ENCODE measurements around the gene ASCL1. TPM values are rescaled to one million over a fixed set of nuclear protein-coding genes. Genes with fewer than 3 reads are reported as not detected.

The ASCL1 gene
- total and polyA plus RNA-seq, 4 donors, result 0.06 TPM; not detected in 3

DNA sequence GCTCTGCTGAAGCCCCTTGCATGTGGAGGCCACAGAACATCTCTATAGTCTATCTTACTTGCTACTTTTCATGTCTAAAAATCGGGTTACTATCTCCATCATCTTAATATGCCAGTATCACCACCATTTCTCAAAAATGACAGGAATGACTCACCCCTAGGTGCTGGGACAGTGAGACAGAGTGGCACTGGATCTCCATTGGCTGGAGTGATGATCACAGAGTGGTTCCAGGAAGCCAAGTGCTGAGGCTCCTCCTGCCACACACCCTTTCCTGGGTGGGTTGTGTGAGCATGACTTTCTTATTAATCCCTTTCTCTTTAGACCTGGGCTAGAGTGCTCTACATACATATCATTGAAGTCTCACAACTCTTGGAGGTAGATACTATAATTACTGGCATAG, 3.3 kb upstream of the ASCL1 start:
- Histone ChIP-seq H3K4me1 (ENCODE audit: control insufficient read depth in 4 of 4, insufficient read depth in 4 of 4, low read length in 3 of 4) (peaks cover 19 to 52% (median 39%) of the 10 kb centered on the region in 4 donors), H3K36me3 (ENCODE audit: control insufficient read depth in 4 of 4, insufficient read depth in 3 of 4, low read depth in 1 of 4, low read length in 3 of 4) (no peaks in the 10 kb centered on the region), H3K9ac (ENCODE audit: low read depth in 1 of 2, low read length in 2 of 2) (no peak overlapping the region), H3K9me3 (ENCODE audit: control insufficient read depth in 4 of 4, low read length in 3 of 4) (no peaks in the 10 kb centered on the region), H3K27ac (ENCODE audit: low read depth in 1 of 2, low read length in 2 of 2) (no peak overlapping the region), H3K4me3 (ENCODE audit: low read depth in 1 of 3, low read length in 3 of 3) (no peak overlapping the region), H3K27me3 (ENCODE audit: control insufficient read depth in 4 of 4, insufficient read depth in 4 of 4, low read length in 3 of 4) (peaks cover 0 to 15% (median 2%) of the 10 kb centered on the region in 4 donors)
- TF ChIP-seq, protein P1, sequence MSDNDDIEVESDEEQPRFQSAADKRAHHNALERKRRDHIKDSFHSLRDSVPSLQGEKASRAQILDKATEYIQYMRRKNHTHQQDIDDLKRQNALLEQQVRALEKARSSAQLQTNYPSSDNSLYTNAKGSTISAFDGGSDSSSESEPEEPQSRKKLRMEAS (IDR thresholded peaks at IDR 0.05), result no peak
- no peak for TF ChIP-seq NR2F2 (IDR thresholded peaks at IDR 0.05)
- TF ChIP-seq EGR1 (IDR thresholded peaks at IDR 0.05; ENCODE audit: low read depth in 2 of 2), result no peak
- TF ChIP-seq RAD21 (IDR thresholded peaks at IDR 0.05), result no peak
- no peak for TF ChIP-seq HNF4G (IDR thresholded peaks at IDR 0.05)
- TF ChIP-seq, protein P2, sequence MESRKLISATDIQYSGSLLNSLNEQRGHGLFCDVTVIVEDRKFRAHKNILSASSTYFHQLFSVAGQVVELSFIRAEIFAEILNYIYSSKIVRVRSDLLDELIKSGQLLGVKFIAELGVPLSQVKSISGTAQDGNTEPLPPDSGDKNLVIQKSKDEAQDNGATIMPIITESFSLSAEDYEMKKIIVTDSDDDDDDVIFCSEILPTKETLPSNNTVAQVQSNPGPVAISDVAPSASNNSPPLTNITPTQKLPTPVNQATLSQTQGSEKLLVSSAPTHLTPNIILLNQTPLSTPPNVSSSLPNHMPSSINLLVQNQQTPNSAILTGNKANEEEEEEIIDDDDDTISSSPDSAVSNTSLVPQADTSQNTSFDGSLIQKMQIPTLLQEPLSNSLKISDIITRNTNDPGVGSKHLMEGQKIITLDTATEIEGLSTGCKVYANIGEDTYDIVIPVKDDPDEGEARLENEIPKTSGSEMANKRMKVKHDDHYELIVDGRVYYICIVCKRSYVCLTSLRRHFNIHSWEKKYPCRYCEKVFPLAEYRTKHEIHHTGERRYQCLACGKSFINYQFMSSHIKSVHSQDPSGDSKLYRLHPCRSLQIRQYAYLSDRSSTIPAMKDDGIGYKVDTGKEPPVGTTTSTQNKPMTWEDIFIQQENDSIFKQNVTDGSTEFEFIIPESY (IDR thresholded peaks at IDR 0.05), result no peak
- no peak for TF ChIP-seq RXRA (IDR thresholded peaks at IDR 0.05)
- TF ChIP-seq, protein P3, sequence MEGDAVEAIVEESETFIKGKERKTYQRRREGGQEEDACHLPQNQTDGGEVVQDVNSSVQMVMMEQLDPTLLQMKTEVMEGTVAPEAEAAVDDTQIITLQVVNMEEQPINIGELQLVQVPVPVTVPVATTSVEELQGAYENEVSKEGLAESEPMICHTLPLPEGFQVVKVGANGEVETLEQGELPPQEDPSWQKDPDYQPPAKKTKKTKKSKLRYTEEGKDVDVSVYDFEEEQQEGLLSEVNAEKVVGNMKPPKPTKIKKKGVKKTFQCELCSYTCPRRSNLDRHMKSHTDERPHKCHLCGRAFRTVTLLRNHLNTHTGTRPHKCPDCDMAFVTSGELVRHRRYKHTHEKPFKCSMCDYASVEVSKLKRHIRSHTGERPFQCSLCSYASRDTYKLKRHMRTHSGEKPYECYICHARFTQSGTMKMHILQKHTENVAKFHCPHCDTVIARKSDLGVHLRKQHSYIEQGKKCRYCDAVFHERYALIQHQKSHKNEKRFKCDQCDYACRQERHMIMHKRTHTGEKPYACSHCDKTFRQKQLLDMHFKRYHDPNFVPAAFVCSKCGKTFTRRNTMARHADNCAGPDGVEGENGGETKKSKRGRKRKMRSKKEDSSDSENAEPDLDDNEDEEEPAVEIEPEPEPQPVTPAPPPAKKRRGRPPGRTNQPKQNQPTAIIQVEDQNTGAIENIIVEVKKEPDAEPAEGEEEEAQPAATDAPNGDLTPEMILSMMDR (IDR thresholded peaks at IDR 0.05; ENCODE audit: low read depth, low read length, missing input control), result no peak
- no peak for TF ChIP-seq SP1 (IDR thresholded peaks at IDR 0.05)
- no peak for TF ChIP-seq GABPA (IDR thresholded peaks at IDR 0.05 in 1 of 2, conservative IDR thresholded peaks at IDR 0.05 in 1 of 2)
- TF ChIP-seq, protein P4, sequence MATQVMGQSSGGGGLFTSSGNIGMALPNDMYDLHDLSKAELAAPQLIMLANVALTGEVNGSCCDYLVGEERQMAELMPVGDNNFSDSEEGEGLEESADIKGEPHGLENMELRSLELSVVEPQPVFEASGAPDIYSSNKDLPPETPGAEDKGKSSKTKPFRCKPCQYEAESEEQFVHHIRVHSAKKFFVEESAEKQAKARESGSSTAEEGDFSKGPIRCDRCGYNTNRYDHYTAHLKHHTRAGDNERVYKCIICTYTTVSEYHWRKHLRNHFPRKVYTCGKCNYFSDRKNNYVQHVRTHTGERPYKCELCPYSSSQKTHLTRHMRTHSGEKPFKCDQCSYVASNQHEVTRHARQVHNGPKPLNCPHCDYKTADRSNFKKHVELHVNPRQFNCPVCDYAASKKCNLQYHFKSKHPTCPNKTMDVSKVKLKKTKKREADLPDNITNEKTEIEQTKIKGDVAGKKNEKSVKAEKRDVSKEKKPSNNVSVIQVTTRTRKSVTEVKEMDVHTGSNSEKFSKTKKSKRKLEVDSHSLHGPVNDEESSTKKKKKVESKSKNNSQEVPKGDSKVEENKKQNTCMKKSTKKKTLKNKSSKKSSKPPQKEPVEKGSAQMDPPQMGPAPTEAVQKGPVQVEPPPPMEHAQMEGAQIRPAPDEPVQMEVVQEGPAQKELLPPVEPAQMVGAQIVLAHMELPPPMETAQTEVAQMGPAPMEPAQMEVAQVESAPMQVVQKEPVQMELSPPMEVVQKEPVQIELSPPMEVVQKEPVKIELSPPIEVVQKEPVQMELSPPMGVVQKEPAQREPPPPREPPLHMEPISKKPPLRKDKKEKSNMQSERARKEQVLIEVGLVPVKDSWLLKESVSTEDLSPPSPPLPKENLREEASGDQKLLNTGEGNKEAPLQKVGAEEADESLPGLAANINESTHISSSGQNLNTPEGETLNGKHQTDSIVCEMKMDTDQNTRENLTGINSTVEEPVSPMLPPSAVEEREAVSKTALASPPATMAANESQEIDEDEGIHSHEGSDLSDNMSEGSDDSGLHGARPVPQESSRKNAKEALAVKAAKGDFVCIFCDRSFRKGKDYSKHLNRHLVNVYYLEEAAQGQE (IDR thresholded peaks at IDR 0.05), result no peak
- TF ChIP-seq TAF1 (conservative IDR thresholded peaks at IDR 0.05), result no peak
- TF ChIP-seq FOXA1 (IDR thresholded peaks at IDR 0.05), result no peak
- TF ChIP-seq FOXA2 (IDR thresholded peaks at IDR 0.05), result no peak
- TF ChIP-seq JUND (IDR thresholded peaks at IDR 0.05), result no peak
- no peak for TF ChIP-seq HNF4A (conservative IDR thresholded peaks at IDR 0.05)
- TF ChIP-seq, protein P5, sequence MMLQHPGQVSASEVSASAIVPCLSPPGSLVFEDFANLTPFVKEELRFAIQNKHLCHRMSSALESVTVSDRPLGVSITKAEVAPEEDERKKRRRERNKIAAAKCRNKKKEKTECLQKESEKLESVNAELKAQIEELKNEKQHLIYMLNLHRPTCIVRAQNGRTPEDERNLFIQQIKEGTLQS (IDR thresholded peaks at IDR 0.05), result no peak
- DNase-seq (ENCODE audit: low spot score), result no peak
- WGBS, result 52% methylated on average over 1 of the region's 1 CpG
